NOMO-1 (cell line): ENCODE measurements around the gene CD8A.

Source experiments
- DNase-seq, 2 experiments: peaks; one replicate each; lab custom pipeline; 2025; ENCODE audit not compliant: unreplicated experiment in 2 of 2; lab: John Stamatoyannopoulos, UW

Gene CD8A

GRCh38 chr2:86809481-86810121 is 18.9 kb upstream of the CD8A start:
- no peak for DNase-seq

- peak; percentile 83 to 88 for DNase-seq
Observed at GRCh38 chr2:86808315-86809161, 17.8 kb upstream of the CD8A start.

GRCh38 chr2:86807468-86808275 is 17.0 kb upstream of the CD8A start:
- peak in 1 of 2 experiments; percentile 26 for DNase-seq

GRCh38 chr2:86807133-86807467 is 16.4 kb upstream of the CD8A start:
- no peak for DNase-seq

GRCh38 chr2:86806059-86806857 is 15.5 kb upstream of the CD8A start:
- DNase-seq, result no peak

- DNase-seq, result no peak
Observed at GRCh38 chr2:86800856-86801567, 10.3 kb upstream of the CD8A start.

GRCh38 chr2:86794861-86795260 is 4.1 kb upstream of the CD8A start:
- DNase-seq, result no peak

- DNase-seq, result no peak
Observed at GRCh38 chr2:86793752-86794151, 3.0 kb upstream of the CD8A start.

GRCh38 chr2:86791573-86791972 is 860 bp upstream of the CD8A start:
- no peak for DNase-seq

- no peak for DNase-seq
Observed at GRCh38 chr2:86790134-86790675, 508 bp downstream of the CD8A start.

- DNase-seq, result no peak
Observed at GRCh38 chr2:86789687-86790133, 1.0 kb downstream of the CD8A start.

GRCh38 chr2:86788881-86789686 is 1.6 kb downstream of the CD8A start:
- no peak for DNase-seq

GRCh38 chr2:86788165-86788564 is 2.5 kb downstream of the CD8A start:
- DNase-seq, result no peak

GRCh38 chr2:86787736-86788135 is 3.0 kb downstream of the CD8A start:
- no peak for DNase-seq

GRCh38 chr2:86786001-86786536 is 4.6 kb downstream of the CD8A start:
- no peak for DNase-seq

GRCh38 chr2:86785456-86785855 is 5.3 kb downstream of the CD8A start:
- DNase-seq, result no peak

GRCh38 chr2:86783615-86784339 is 6.9 kb downstream of the CD8A start:
- DNase-seq, result peak; percentile 25 to 82

GRCh38 chr2:86782748-86783147 is 8.0 kb downstream of the CD8A start:
- DNase-seq, result no peak
